Measurements from ENCODE around the gene RGS14. TPM values are rescaled to one million over a fixed set of nuclear protein-coding genes. Genes with fewer than 3 reads are reported as not detected.

Gene RGS14
- total and polyA plus RNA-seq, 8 donors, result 4.2 to 100 (median 19.0) TPM; not detected in 1

- DNase-seq, result no peak
- TF ChIP-seq POLR2AphosphoS5 (IDR thresholded peaks at IDR 0.05) (no peak), POLR2A (IDR thresholded peaks at IDR 0.05) (no peak), EP300 (IDR thresholded peaks at IDR 0.05) (no peak), CTCF (IDR thresholded peaks at IDR 0.05) (no peak)
- H3K9me3 ChIP-seq, result no peaks in the 10 kb centered on the region
- peaks cover 69 to 100% (median 99%) of the 10 kb centered on the region in 4 donors for H3K36me3 ChIP-seq
- peaks cover 0 to 12% (median under 1%) of the 10 kb centered on the region in 4 donors for H3K4me1 ChIP-seq
- intact Hi-C loops (cut with DNase I; ENCODE audit: low total_unique reads), result no loop called here
- H3K27me3 ChIP-seq, result no peaks in the 10 kb centered on the region
- no peak overlapping the region for H3K4me3 ChIP-seq
- whole genome bisulfite sequencing, 5 donors, result 72 to 80% (median 76%) methylated on average over 14 to 15 of the region's 15 CpGs
- no peak overlapping the region for H3K27ac ChIP-seq
Observed at GRCh38 chr5:177334155-177334551, 23.6 kb upstream of the RGS14 start.

DNA sequence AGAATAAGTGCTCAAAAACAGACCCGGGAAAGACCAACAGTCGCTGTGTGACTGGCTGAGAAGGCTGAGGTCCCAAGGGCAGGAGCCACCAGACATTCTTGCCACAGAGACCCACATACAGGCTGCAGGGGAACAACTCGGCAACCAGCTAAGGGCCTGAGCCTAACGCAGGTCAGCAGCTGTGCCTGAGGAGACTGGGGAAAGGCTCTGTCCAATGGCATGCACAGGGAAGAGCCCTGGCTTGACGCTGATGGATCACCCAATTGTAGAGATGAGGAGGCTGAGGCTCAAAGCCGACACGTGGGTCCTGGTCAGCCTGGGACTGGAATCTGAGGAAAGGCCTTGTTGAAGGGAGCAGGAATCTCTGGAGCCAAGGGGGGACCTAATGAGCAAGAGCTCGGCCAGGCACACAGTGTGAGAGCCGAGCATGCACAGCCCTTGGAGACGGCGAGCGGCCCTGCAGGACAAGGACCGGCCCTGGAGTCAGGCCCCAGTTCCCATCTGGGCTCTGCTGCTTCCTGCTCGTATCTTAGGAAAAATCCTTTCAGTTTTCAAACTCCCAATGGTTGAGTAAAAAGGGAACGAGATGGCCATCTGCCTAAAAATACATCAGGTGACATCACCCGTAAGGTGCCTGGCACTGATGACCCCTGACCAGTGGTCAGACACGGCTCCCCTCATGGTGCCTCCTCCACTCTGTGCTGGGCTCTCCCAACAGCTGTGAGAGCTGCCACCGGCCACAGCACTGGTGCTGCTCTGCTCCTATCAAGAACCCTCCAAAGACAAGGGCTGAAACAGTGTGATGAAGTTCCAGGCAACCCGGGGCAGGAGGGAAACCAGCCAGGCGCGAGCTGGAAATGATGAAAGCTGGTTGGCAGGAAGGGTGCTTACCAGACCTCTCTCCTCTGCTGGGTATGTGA, 22.7 kb upstream of the RGS14 start:
- Histone ChIP-seq H3K36me3 (peaks cover 65 to 100% (median 100%) of the 10 kb centered on the region in 4 donors), H3K9me3 (no peaks in the 10 kb centered on the region), H3K4me3 (no peak overlapping the region), H3K27me3 (no peaks in the 10 kb centered on the region), H3K27ac (no peak overlapping the region), H3K4me1 (peaks cover 0 to 19% (median 2%) of the 10 kb centered on the region in 4 donors)
- TF ChIP-seq POLR2AphosphoS5 (IDR thresholded peaks at IDR 0.05) (no peak), POLR2A (IDR thresholded peaks at IDR 0.05) (no peak), EP300 (IDR thresholded peaks at IDR 0.05) (no peak), CTCF (IDR thresholded peaks at IDR 0.05) (no peak)
- 85 to 90% (median 87%) methylated on average over 20 to 21 of the region's 21 CpGs for WGBS, 5 donors
- intact Hi-C loops (cut with DNase I; ENCODE audit: low total_unique reads), result no loop called here
- no peak for DNase-seq

DNA sequence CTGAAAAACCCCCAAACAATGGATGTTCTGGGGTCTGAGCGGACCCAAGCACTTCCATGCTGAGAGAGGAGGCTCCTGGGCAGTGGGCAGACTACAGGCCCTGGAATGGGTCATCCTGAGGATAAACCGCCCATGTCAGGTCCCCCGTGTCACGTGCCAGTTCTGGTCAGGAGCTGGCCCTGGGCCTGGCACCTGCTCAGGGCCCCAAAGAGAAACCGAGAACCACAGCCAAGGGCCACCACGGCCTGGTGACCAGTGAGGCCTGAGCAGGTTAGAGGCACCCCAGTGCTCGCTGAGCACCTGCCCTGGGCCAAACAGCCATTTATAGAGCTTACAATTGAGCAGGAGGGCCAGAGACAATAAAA, 22.0 kb upstream of the RGS14 start:
- WGBS, 5 donors, result 90 to 99% (median 94%) methylated on average over 4 to 7 of the region's 7 CpGs
- TF ChIP-seq POLR2A (IDR thresholded peaks at IDR 0.05), result no peak
- no peak for TF ChIP-seq POLR2AphosphoS5 (IDR thresholded peaks at IDR 0.05)
- no peak for TF ChIP-seq EP300 (IDR thresholded peaks at IDR 0.05)
- no peak for TF ChIP-seq CTCF (IDR thresholded peaks at IDR 0.05)
- peaks cover 0 to 25% (median 2%) of the 10 kb centered on the region in 4 donors for H3K4me1 ChIP-seq
- intact Hi-C loops (cut with DNase I; ENCODE audit: low total_unique reads), result no loop called here
- no peaks in the 10 kb centered on the region for H3K9me3 ChIP-seq
- no peak overlapping the region for H3K4me3 ChIP-seq
- peaks cover 61 to 100% (median 99%) of the 10 kb centered on the region in 4 donors for H3K36me3 ChIP-seq
- no peak overlapping the region for H3K27ac ChIP-seq
- no peaks in the 10 kb centered on the region for H3K27me3 ChIP-seq
- no peak for DNase-seq

DNA sequence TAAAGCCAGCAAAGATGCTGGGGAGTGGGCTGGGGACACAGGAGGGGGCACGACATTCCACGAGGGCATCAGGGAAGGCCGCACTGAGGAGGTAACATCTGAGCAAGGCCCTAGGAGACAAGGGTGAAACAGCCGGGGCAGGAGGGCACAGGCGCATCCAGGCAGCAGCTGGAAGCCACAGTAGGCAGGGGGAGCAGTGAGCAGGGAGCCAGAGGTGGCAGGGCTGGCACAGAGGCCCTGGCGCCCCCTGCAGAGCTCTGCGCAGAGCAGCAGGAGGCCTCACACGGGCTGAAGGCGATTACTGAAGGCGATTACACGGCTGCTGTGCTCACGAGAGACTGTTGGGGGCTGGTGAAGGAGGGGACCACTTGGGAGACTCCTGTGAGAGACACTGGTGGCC, 21.6 kb upstream of the RGS14 start:
- Histone ChIP-seq H3K9me3 (no peaks in the 10 kb centered on the region), H3K27me3 (no peaks in the 10 kb centered on the region), H3K4me1 (peaks cover 0 to 26% (median 2%) of the 10 kb centered on the region in 4 donors), H3K27ac (no peak overlapping the region), H3K4me3 (no peak overlapping the region), H3K36me3 (peaks cover 61 to 100% (median 99%) of the 10 kb centered on the region in 4 donors)
- no peak for TF ChIP-seq CTCF (IDR thresholded peaks at IDR 0.05)
- TF ChIP-seq POLR2A (IDR thresholded peaks at IDR 0.05), result no peak
- no peak for TF ChIP-seq EP300 (IDR thresholded peaks at IDR 0.05)
- TF ChIP-seq POLR2AphosphoS5 (IDR thresholded peaks at IDR 0.05), result no peak
- WGBS, 5 donors, result 70 to 82% (median 72%) methylated on average over 12 of the region's 12 CpGs
- DNase-seq, result peak in 1 of 2 donors; percentile 43
- intact Hi-C loops (cut with DNase I; ENCODE audit: low total_unique reads), result no loop called here
